ENCODE results near the gene CD209. TPM values are rescaled to one million over a fixed set of nuclear protein-coding genes. Genes with fewer than 3 reads are reported as not detected.

The CD209 gene
- total and polyA plus RNA-seq, 9 of the 15 experiments (the other 6 are each of a cell fraction or from before 2014, with no cell fraction given) = 0.01 TPM; not detected in 8

DNA sequence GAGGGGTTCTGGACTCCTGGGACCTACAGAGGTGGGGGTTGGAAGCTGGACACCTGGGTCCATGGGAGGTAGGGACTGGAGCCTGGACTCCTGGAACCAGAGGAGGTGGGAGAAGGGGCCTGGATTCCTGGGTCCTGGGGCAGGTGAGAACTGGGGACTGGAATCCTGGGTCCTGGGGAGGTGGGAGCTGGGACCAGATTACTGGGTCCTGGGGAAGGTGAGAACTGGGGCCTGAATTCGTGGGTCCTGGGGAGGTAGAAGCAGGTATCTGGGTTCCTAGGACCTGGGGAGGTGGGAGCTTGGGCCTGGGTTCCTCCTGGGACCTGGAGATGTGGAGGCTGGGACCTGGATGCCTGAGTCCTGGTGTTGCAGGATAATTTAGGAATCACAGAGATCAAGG is 16.4 kb upstream of the CD209 start:
- H3K4me3 ChIP-seq = no peak overlapping the region
- ChIA-PET POLR2A (interaction anchor here (0.7 kb wide), 1 partner anchor 10 kb away, joined by 3 read pairs; no protein-coding TSS in a partner anchor), CTCF (ENCODE audit: low intra/inter-chr PET ratio) (no interaction called here)
- peaks cover 10 to 11% of the 10 kb centered on the region in 2 experiments; a peak in 4 of 5 replicates for H3K4me1 ChIP-seq (replicated peaks in 1 of 2; ENCODE audit: control insufficient read depth in 2 of 2, insufficient read depth in 2 of 2, low read length in 2 of 2)
- no peak overlapping the region; the same call in 1 of the 2 replicates for H2AFZ ChIP-seq (ENCODE audit: low read depth, low read length)
- in situ Hi-C loops (cut with MboI) (no loop called here), intact Hi-C loops (cut with micrococcal nuclease) (no loop called here)
- H3K27ac ChIP-seq (ENCODE audit: extremely low read depth, low read depth, low read length) = no peak overlapping the region; the same call in 2 of the 3 replicates
- no peak overlapping the region; the same call in 1 of the 2 replicates for H3K4me2 ChIP-seq (ENCODE audit: insufficient read depth, low read length)
- H3K79me2 ChIP-seq (ENCODE audit: control insufficient read depth, insufficient read depth, low read length) = no peaks in the 10 kb centered on the region
- no peaks in the 10 kb centered on the region for H3K9me1 ChIP-seq (ENCODE audit: control insufficient read depth, insufficient read depth, low read length)
- ATAC-seq (no peak), DNase-seq (ENCODE audit: extremely low read depth in 1 of 4, low spot score in 3 of 4) (no peak), FAIRE-seq (no peak)
- WGBS (ENCODE audit: insufficient coverage, low coverage, missing lambda C conversion rate) = 0% methylated on average over 1 of the region's 1 CpG
- H3K36me3 ChIP-seq (ENCODE audit: control insufficient read depth, insufficient read depth, low read length) = no peaks in the 10 kb centered on the region
- peaks cover 3% of the 10 kb centered on the region; the same call in 1 of the 2 replicates for H3K9me3 ChIP-seq (replicated peaks; ENCODE audit: control insufficient read depth, insufficient read depth, low read depth, low read length)
- H3K9ac ChIP-seq (ENCODE audit: insufficient read depth in 1 of 2, low read depth in 2 of 2, low read length in 2 of 2) = peak overlapping the region in 1 of 2 experiments; percentile 65; a peak in 1 of 4 replicates
- no TSS peak for BruUV-seq (replicated peaks)
- no peak for TF ChIP-seq POLR2AphosphoS5 (IDR thresholded peaks at IDR 0.05; ENCODE audit: control insufficient read depth, insufficient read depth, low read depth, low read length)
- TF ChIP-seq POLR3G (IDR thresholded peaks at IDR 0.05; ENCODE audit: extremely low read depth, insufficient read length, insufficient replicate concordance) = no peak
- TF ChIP-seq ZFX (CRISPR knock-in tag; IDR thresholded peaks at IDR 0.05) = 0 out of 2 replicates have a peak, but pooled peaks have one; percentile 17
- no peak for TF ChIP-seq ATF6 (CRISPR knock-in tag; IDR thresholded peaks at IDR 0.05)
- TF ChIP-seq NR0B1 (IDR thresholded peaks at IDR 0.05; ENCODE audit: partially characterized antibody) = no peak
- no peak for TF ChIP-seq RBFOX2 (IDR thresholded peaks at IDR 0.05; ENCODE audit: low read depth, low read length)
- H4K20me1 ChIP-seq (replicated peaks; ENCODE audit: control insufficient read depth, insufficient read depth, low read length) = no peaks in the 10 kb centered on the region
- peaks cover 10 to 28% of the 10 kb centered on the region in 2 experiments; a peak in 4 of 5 replicates for H3K27me3 ChIP-seq (ENCODE audit: control insufficient read depth in 2 of 2, insufficient read depth in 2 of 2, low read length in 2 of 2)

Data from K562 (cell line).